BE2C (cell line): Measurements from ENCODE around the gene RARA.
A peak's percentile ranks its signal among the peaks of the same experiment; 100 is the strongest.

Experiments
- DNase-seq: peaks from one replicate; pipeline ENCODE4 v3.0.0-alpha.2; 2020
- H3K27me3 ChIP-seq: fragments of 250-450 bp; sonication (Bioruptor Pico); 2 replicates; pipeline ENCODE4 v1.5.1; 2020; ENCODE audit warnings: mild to moderate bottlenecking
- H3K36me3 ChIP-seq: fragments of 250-450 bp; sonication (Bioruptor Pico); 2 replicates; pipeline ENCODE4 v1.5.1; 2020; ENCODE audit warnings: mild to moderate bottlenecking
- H3K4me1 ChIP-seq: fragments of 250-450 bp; sonication (Bioruptor Pico); 2 replicates; pipeline ENCODE4 v1.5.1; 2020
- H3K4me3 ChIP-seq: 2 replicates; pipeline ENCODE4 v1.5.1; 2011; ENCODE audit warnings: low read depth, low read length
- H3K9me3 ChIP-seq: fragments of 250-450 bp; sonication (Bioruptor Pico); 2 replicates; pipeline ENCODE4 v1.5.1; 2020
- TF ChIP-seq, protein P1 (sequence below): IDR thresholded peaks from 2 replicates; pipeline ENCODE4 v1.5.1; 2012; ENCODE audit warnings: mild to moderate bottlenecking, low read depth, low read length

Gene RARA

DNA sequence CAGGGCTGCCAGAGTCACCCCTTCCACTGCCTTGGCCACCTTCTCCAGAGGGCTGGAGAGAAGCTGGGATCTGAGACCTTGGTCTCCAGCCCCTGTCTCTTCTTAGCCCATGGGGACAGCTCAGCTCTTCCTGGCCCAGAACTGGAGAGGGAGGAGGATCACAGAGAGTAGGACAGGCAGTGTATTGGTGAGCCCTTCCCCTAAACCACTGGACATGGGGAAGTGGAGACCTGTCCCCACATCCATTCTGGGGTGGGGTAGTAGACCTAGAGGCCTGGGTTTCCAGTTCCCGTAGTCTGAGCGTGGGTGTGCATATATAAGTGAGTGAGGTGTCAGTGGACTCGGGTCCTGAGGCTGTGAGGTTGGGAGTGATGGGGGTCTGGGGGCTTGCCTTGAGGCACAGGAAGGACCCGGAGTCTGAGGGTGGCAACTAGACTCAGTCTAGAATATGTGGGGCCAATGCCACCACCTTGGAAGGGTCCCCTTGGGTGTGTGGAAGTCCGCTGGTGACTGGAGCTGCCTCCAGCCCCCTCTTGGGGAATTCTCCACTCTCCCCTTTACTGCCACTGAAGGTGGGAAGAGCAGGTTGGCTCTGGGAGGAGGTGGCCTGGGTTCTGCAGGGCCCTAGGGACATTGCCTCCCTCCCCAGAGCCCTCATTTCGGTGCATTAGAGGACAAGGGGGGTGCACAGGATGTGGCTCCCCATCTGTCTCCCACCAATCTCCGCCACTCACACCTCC is 35.6 kb downstream of the RARA start:
- H3K27me3 ChIP-seq = no peaks in the 10 kb centered on the region
- H3K36me3 ChIP-seq = peaks cover 31% of the 10 kb centered on the region
- DNase-seq = no peak
- TF ChIP-seq, protein P1, sequence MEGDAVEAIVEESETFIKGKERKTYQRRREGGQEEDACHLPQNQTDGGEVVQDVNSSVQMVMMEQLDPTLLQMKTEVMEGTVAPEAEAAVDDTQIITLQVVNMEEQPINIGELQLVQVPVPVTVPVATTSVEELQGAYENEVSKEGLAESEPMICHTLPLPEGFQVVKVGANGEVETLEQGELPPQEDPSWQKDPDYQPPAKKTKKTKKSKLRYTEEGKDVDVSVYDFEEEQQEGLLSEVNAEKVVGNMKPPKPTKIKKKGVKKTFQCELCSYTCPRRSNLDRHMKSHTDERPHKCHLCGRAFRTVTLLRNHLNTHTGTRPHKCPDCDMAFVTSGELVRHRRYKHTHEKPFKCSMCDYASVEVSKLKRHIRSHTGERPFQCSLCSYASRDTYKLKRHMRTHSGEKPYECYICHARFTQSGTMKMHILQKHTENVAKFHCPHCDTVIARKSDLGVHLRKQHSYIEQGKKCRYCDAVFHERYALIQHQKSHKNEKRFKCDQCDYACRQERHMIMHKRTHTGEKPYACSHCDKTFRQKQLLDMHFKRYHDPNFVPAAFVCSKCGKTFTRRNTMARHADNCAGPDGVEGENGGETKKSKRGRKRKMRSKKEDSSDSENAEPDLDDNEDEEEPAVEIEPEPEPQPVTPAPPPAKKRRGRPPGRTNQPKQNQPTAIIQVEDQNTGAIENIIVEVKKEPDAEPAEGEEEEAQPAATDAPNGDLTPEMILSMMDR = no peak
- peaks cover 71% of the 10 kb centered on the region for H3K4me1 ChIP-seq
- peak overlapping the region; percentile 51 for H3K4me3 ChIP-seq
- H3K9me3 ChIP-seq = no peaks in the 10 kb centered on the region

DNA sequence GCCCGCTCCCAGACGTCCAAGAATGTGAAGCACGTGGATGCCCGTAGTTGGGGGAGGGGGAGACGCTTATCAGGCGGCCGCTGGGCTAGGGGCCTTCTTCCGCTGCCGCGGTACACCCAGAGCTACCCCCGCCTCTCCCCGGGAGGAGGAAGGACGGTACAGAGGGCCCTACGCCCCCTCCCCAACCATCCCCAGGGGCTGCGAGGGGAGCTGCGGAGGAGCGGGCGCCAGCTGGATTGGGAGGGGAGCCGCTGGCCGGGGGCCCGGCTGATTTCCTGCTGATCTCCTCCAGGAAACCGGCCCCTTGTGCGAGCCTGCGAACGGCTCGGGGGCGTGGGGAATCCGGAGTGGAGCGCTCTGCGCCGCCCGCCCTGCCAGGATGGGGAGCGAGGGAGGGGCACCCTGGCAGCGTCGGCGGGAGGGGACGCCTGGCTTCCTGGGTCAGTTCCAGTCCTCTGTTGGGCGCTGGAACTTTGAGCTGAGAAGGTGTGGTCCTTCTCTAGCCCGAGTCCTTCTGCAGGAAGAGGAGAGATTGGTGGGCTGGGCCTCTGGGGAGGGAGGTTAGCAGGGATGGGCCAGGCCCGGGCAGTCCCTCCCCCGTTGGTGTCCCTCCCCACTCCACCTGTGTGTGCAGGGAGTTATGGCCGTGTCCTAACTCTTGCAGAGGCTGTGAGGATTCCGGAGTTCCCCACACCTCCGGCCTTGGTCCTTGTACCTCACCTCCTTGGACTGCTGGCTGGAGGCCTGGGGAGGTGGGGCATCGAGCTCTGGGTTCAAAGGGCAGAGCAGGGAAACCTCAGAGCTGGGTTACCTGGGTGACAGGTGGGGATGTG is 36.4 kb downstream of the RARA start:
- Histone ChIP-seq H3K4me3 (peak overlapping the region; percentile 51), H3K9me3 (no peaks in the 10 kb centered on the region), H3K36me3 (peaks cover 28% of the 10 kb centered on the region), H3K4me1 (peaks cover 77% of the 10 kb centered on the region), H3K27me3 (no peaks in the 10 kb centered on the region)
- DNase-seq = peak; percentile 38
- TF ChIP-seq, protein P1 = no peak

DNA sequence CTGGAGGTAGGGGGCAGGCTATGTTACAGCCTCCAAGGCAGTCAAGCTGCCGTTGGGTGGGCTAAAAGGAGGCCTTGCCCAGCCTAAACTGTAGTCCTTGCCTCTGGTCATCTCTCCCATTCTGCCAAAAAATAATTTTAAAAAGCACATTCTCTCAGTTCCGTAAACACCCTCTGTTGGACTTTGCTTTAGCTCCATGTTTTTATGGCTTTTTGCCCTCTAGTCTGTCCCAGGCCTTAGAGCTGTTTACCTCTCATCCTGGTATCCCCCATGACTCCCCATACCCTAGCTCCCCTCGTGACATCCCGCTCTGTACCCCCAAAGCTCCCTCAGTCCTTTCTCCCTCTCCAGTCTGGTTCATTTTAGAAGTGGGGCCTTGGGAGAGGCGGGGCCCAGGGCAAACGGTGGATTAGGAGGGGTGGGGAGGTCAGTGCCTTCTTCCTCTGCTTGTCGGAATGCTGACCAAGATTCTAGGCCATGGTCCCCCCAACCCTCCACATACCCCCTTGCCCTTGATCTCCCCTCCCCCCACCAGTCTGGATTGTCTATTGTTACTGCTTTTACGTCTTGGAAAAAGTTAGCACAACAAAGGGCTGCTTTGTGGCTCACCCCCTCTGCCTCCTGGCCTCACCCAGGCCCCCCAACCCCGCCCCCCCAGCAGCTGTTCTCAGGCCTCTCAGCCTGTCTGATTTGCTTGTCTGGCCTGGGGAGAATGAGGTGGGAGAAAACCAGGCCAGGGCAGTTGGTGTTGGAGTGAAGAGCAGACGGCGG is 37.2 kb downstream of the RARA start:
- peaks cover 71% of the 10 kb centered on the region for H3K4me1 ChIP-seq
- TF ChIP-seq, protein P1 = no peak
- no peaks in the 10 kb centered on the region for H3K9me3 ChIP-seq
- H3K4me3 ChIP-seq = peak overlapping the region; percentile 51
- H3K36me3 ChIP-seq = peaks cover 28% of the 10 kb centered on the region
- no peak for DNase-seq
- no peaks in the 10 kb centered on the region for H3K27me3 ChIP-seq

DNA sequence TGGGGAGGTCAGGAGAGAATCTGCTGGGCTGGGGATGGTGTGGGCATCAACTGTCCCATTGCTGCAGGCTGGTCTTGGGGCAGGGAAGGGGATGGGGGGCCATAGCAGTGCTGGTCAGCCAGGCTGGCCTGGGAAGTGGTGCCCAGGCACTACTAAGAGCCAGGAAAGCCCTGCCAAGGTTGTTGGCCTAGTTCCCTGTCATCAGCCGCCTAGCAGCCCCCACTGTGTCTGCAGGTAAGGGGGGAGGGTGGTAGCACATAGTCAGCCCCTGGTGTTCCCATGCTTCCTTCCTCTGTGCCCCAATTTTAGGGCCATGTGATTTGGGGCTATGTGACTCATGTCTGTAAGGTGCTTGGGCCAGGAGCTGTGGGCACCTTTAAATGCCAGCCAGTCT is 37.8 kb downstream of the RARA start:
- DNase-seq = no peak
- H3K4me1 ChIP-seq = peaks cover 77% of the 10 kb centered on the region
- no peaks in the 10 kb centered on the region for H3K27me3 ChIP-seq
- H3K36me3 ChIP-seq = peaks cover 30% of the 10 kb centered on the region
- no peaks in the 10 kb centered on the region for H3K9me3 ChIP-seq
- no peak overlapping the region for H3K4me3 ChIP-seq
- TF ChIP-seq, protein P1 = no peak

DNA sequence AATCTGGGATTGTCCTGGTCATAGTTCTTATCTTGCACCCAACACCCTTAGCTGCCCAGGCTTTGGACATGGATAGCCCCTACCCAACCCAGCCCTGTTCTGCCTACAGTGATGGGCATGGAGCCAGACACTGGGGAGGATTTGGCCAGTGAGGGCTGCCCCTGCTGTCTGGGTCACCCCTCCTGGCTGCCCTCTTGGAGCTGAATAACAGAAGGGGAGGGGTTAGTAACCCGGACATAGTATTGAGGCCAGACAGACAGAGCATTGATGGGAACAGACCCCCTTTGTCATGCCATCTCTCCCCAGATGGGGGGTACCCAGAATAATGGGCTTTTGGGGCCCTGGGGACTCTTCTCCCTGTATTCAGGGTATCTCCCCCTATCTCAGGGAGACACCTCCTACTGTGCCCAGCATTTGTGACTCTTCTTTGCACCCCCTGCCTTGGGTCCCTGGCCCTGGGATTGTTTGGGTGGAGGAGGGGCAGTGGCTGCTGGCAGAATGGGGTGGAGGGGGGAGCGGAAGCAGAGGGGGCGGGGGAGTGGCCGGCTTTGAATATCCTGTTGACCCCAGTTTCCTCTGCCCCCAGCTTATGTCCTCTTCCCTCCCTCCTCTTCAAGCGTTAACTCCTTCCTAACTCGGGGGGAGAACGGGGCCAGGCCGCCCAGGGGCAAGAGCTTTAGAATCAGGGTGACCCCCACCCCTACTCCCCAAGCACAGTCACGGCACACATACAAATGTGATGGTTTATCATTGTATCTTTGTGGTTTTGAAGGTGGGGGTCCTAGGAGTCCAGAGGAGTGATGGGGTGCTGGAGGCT is 38.5 kb downstream of the RARA start:
- Histone ChIP-seq H3K4me1 (peaks cover 81% of the 10 kb centered on the region), H3K9me3 (no peaks in the 10 kb centered on the region), H3K36me3 (peaks cover 35% of the 10 kb centered on the region), H3K4me3 (no peak overlapping the region), H3K27me3 (no peaks in the 10 kb centered on the region)
- TF ChIP-seq, protein P1 = no peak
- no peak for DNase-seq
